HG03565 (cell line): ENCODE measurements around the gene BLVRA.
"Not testable (repeated sequence)": the region's sequence is repeated elsewhere in the genome, so short reads cannot be mapped to it uniquely, and the experiment has no call there.

Experiments used
- ATAC-seq: cut with Tn5 transposase; IDR thresholded peaks from one replicate; pipeline ENCODE4 v1.9.1; 2021; ENCODE audit warnings: mild to moderate bottlenecking, moderate library complexity; ENCODE audit not compliant: unreplicated experiment

The BLVRA gene

DNA sequence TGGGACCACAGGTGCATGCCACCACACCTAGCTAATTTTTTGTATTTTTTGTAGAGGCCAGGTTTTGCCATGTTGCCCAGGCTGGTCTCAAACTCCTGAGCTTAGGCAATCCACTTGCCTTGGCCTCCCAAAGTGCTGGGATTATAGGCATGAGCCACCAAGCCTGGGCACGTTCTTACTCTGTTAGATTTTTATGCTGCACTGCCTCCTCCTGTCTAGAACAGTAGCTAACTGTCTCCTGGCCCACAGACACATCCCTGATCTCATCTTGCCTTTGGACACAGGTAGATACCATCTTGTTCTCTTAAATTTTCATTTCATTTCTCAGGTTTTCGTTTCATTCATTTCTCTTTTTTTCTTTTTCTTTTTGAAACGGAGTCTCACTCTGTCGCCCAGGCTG is 41.1 kb downstream of the BLVRA start:
- ATAC-seq = no peak

DNA sequence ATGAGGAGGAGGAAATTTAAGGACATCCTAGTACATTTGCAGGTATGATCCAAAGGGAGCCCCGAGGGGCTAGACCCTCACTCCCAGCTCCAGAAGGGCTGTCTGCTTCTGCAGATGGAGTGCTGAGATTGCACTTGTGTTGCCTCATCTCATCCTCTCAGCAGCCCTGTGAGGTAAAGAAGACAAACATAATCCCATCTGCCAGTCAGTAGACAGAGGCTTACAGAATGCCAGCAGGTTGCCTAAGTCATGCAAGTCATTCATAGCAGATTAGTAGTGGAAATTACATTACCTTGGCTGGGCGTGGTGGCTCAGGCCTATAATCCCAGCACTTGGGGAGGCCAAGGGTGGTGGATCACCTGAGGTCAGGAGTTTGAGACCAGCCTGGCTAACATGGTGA is 45.4 kb downstream of the BLVRA start:
- ATAC-seq = no peak

DNA sequence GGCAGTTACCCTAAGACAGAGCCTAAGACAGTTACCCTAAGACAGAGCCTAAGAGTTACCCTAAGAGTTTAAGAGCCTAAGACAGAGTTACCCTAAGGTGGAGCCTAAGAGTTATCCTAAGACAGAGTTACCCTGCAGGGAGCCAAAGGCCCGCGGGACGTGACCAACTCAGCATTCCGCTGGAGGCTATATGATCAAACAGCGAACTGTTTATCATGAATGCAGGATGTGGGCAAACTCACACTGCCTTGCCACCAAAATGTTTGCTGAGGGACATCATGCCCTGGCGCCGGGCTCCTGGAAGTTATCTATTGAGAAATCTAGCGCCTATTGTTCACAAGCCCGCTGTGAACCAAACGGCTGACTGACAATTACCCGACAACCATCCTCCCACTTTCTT is 49.9 kb downstream of the BLVRA start:
- no peak for ATAC-seq

DNA sequence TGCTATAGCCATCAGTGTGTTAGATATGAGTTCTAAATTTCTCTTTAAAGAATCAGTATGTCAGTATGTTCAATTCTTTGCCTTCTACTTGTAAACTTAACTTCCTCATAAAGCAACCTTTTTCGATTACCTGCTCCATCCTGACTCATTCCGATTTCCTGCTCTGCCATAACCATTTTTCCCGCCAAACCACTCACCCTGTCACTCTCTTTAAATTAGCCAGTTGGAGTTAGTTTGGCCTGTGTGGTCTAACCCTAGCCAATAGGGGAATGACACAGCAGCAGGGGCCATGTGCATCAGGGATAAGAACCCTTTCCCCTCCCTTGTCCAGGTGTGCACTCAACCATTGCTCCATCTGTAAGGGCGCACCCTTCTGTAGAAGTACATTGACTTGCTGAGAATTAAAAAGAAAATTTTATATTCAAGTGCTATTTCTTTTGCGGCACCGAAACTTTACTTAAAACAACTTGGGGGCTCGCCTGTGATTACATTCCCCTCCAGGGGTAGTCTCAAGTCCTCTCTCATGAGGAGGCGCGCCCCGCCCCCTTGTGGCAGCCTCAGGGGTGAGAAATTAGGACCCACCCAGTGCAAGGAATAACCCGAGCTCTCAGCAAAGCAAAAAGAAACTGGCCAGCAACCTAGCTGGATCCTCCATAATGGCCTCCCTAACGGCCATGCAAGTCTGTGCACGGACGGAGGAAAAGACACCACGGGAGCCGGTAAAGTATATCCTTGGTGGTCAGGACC is 51.9 kb downstream of the BLVRA start:
- not testable (repeated sequence) for ATAC-seq

DNA sequence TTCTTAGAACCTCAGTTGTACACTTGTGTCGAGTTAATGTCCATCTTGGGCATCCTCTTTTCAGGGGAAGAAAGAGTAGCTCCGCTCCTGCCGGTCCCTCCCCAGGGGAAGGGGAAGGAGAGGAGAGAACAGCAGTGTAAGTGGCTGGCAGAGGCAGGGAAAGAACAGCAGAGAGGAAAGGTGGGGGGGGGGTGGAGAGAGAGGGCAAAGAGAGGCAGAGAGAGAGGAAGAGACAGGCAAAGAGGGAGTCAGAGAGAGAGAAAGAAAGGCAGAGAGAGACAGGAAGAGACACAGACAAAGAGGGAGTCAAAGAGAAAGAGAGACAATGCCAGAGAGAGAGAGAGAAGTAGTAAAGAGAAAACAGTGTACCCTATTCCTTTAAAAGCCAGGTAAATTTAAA is 56.9 kb downstream of the BLVRA start:
- ATAC-seq = no peak

DNA sequence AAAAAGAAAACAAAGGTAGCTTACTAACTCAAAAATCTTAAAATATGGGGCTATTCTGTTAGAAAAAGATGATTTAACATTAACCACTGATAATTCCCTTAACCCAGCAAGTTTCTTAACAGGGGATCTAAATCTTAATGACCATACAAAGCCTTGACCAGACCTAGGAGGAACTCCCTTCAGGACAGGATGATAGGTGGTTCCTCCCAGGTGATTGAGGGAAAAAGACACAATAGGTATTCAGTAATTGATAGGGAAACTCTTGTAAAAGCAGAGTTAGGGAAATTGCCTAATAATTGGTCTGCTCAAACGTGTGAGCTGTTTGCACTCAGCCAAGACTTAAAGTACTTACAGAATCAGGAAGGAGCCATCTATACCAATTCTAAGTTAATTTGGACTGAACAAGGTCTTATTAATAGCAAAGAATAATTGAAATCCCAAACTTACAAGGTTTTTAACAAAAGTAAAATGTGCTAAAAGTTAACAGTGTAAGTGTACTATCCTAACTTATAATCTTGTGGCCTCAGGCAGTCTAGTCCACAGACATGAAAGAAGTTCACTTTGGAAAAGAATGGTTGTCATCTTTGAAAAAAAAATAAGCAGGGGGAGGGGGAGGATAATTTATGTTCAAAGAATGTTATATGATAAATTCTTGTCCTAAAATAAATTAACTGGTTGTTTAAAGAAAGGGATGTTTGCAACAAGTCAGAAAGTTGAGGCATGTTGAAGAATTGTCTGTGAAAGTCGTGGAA is 57.7 kb downstream of the BLVRA start:
- ATAC-seq = not testable (repeated sequence)

DNA sequence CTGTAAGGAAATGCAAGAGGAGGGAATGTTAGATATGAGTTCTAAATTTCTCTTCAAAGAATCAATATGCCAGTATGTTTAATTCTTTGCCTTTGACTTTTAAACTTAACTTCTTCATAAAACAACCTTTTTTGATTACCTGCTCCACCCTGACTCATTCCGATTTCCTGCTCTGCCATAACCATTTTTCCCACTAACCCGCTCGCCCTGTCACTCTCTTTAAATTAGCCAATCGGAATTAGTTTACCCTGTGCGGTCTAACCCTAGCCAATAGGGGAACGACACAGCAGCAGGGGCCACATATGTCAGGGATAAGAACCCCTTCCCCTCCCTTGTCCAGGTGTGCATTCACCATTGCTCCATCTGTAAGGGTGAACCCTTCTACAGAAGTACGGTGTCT is 64.9 kb downstream of the BLVRA start:
- ATAC-seq = not testable (repeated sequence)

DNA sequence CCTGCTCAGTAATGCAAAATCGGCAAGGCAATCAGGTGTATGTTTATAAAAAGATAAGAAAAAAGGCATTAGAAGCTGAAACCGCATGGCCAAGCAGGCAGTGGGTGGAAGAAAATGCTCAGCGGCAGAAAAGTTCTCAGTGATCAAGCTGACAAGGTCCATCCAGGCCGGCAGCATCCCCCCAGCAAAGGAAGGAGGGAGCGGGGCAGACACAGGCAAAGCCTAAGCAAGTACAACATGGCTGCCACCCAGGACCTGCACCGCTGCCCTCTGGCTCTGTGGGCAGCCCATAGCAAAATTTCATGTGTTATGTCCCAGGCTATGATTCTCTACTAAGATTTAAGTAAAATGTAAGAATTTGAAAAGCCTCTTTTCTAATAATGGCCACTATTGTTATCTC is 65.5 kb downstream of the BLVRA start:
- no peak for ATAC-seq

DNA sequence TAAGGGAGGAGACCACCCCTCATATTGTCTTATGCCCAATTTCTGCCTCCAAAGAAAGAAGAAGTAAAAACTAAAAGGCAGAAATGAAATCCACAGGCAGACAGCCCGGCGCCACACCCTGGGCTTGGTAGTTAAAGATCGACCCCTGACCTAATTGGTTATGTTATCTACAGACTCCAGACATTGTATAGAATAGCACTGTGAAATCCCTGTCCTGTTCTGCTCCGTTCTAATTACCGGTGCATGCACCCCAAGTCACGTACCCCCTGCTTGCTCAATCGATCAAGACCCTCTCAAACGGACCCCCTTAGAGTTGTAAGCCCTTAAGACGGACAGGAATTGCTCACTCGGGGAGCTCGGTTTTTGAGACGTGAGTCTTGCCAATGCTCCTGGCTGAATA is 66.0 kb downstream of the BLVRA start:
- not testable (repeated sequence) for ATAC-seq

DNA sequence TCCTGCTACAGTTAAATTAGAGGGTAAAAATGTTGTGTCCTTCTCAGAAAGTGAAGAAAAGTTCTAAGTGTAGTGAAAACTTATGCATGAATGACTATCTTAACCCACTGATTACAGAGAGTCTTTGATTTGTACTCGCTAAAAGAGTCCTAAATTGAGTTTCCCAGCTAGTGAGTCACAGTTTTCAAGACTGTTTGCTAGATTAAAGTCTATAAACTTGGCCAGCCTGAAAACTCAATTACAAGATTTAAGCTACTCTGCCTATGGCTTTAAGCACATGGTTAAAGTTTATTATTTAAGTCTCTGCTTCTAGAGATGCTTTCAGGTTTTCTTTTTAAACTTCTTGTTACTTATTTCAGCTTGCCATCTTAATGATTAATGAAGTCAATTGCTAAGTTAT is 66.5 kb downstream of the BLVRA start:
- no peak for ATAC-seq

DNA sequence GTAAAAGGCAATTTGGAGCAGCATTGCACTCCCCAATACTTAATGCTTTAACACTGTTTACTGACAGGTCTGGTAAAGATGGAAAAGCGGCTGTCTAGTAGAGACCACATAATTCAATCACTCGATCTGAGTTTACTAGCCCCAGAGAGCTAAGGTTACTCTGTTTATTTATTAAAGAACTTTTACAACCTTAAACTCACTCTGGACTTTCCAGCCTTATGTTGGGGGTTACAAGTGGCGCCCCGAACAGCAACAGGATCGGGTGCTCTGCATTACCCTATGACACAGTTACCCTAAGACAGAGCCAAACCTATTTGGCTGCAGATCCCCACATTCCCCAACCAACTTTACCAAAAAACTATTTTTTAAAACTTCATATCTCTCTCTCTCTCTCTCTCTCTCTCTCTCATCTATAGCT is 66.9 kb downstream of the BLVRA start:
- no peak for ATAC-seq

DNA sequence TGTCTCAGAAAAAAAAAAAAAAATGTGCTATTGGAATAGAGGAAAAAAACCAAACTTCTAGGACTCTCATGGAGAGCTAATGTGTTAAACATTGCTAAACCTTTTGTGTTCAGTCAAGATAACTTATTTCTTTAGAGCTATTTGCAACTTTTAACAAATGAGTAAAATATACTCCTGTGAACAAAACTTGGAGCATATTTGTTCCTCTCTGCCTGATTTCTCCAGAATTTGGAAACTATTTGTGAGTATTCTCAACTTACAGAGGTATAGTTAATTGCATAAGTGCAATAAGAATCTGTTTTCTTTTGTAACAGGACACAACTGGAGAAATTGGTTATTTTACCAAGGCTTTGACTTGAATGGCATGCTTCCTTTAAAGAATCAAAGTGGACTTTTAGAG is 72.4 kb downstream of the BLVRA start:
- ATAC-seq = not testable (repeated sequence)

DNA sequence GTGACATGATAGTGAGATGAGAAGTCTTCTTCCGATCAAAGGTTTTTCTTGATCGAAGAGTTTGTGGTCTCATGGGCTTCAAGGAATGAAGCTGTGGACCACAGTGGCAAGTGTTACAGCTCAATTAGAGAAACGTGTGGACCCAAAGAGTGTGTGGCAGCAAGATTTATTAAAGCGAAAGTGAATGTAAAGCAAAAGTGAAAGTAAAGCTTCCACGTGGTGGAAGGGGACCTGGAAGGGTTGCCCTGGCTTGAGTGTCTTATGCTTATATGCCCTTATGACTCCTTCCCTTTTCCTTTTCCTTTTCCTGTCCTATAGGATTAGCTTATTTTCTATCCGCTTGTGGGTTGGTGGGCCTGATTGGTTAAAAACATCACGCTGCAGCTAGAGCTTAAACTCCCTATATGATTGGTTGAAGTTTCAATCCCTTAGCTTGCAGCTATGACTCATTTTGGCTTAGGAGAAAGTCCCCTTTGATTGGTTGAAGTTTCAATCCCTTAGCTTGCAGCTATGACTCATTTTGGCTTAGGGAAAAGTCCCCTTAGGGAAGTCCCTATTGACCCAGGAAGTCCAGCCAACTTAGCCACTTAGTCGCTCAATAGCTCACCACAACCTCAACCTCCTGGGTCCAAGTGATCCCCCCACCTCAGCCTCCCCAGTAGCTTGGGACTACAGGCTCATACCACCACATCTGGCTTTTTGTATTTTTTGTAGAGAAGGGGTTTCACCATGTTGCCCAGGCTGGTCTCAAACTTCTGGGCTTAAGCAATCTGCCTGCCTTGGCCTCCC is 76.2 kb downstream of the BLVRA start:
- ATAC-seq = peak; percentile 36

DNA sequence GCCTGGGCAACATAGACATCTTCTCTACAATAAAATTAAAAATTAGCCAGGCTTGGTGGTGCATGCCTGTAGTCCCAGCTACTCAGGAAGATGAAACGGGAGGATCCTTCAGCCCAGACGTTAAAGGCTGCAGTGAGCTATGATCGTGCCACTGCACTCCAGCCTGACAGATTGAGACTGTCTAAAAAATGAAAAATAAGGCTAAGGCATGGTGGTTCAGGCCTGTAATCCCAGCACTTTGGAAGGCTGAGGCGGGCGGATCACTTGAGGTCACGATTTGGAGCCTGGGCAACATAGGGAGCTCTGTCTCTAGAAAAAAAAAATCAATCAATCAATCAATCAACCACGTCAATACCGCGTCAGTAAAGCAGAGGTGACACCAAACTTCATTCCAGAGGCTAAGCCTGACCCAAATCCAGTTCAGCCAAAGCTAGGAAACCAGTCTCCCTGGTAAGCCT is 79.8 kb downstream of the BLVRA start:
- no peak for ATAC-seq

DNA sequence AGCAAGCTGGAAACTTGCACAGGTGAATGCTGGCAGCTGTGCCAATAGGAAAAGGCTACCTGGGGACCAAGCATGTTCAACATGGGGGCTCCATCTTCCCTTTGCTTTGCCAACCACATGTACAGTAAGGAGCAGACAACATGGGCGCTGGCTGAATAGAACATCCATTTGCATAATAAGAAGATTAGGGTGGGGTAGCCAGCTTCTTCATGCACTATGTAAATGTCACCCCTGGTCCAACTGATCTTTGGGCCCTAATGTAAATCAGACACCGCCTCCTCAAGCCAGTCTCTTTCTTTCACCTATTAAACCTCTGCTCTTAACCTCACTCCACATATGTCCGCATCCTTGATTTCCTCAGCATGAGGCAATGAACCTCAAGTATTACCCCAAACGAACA is 84.8 kb downstream of the BLVRA start:
- ATAC-seq = no peak

DNA sequence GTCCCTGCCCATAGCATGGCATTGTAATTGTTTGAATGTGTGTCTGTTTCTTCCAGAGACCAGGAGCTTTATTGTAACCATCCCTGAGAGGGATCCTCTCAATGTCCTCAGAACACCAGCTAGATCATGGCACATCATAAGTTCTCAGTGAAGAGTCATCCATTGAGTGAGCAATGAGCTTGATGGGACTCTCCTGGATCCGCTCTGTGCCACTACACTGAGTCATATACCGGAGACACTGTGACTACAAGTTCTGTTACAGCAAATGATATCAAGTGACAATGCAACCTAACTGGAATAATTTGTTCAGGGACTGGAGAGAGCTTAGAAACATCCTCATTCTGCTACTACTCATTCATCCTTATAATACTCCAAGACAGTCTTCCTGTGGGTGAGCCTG is 85.8 kb downstream of the BLVRA start:
- no peak for ATAC-seq

DNA sequence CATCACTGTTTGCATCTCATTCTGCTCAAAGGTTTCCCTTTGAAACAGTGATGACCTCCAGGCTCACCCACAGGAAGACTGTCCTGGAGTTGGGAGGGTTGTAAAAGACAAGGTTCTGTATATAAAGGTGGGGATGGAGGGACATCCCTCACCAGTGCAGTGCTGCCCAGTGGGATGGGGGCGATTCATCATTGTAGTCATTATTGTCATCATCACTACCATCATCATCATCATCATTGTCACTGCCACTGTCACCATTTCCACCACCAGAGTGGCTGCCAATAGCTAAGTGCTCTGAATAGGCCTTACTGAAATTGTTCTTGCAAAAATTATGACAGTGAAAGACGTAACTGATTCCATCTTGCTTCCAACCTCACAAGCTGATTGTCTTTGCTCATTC is 86.2 kb downstream of the BLVRA start:
- no peak for ATAC-seq

DNA sequence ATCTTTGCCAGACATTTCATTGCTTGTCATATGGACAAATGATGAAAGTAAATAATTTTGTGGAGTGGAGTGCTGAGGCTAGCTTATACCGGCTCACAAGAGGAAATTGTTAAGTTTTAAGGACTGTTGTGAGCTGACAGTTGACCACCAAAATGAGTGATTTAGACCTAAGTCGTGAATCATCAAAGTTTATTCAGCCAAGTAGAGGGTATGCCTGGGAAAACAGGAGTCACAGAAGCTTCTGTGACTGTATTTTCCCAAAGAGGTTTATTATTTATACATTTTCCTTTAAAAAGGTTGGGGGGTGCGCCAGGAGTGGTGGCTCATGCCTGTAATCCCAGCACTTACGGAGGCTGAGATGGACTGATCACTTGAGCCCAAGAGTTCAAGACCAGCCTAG is 89.0 kb downstream of the BLVRA start:
- no peak for ATAC-seq

DNA sequence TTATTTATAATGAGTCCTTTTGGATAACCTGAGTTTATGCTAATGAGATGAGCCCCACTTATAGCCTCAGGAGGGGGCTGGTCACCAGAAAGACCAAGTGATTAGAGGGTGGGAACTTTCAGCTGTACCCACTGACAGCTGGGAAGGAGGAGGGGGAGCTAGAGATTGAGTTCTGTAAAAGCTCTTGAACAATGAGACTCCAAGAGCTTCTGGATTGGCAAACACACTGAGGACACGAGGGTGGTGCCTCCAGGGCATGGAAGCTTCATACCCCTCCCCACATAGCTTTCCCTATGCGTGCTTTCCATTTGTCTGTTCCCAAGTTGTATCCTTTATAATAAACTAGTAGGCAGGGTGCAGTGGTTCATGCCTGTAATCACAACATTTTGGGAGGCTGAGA is 90.6 kb downstream of the BLVRA start:
- ATAC-seq = no peak

DNA sequence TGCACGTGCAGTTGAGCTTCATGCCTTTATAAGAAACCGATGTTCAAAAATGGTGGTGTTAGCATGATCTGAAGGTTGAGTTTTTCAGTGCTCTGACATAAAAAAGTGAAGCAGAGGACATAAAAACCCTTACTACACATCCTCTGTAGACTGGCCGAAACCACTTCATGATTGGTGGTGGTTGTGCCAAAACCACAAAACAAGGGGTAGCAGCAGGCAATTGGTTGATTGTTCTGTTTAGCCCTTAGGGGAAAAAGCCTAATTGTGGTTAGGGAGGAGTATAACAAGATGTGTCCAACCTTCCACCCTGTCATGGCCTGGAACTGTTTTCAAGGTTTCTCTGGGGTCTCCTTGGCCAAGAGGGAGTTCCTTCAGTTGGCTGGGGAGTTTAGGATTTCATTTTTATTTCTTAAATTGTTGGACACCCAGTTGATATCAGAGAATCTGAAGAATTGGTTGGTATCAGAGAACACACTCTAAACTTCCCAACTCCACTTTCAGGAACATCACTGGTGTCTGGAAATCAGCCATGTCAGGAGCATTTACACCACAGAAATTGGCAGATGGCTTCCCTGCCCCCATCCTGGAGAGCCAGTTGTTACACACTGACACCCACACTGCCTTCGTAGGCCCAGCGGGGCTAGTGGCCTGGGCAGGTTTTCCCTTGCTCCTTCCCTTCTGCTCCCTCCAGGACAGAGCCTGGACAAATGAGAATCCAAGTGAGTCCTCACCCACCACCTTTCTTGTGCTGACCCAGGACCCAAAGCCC is 92.1 kb downstream of the BLVRA start:
- no peak for ATAC-seq

DNA sequence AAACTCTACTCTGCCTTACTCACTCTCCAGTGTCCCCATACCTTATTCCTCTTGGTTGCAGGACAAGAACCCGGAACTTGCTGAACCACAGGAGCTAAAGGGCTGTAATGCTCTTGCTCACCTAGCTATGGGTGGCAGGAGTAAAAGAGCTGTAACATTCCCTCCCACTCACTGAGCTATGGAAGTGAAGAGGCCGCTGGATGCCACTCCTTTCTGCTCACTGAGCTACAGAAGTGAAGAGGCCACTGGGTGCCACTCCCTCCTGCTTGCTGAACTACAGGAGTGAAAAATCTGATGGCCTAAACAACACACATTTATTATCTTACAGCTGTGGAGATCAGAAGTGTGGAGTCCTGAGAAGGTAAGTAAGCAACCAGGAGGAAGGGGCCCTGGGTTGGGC is 93.3 kb downstream of the BLVRA start:
- no peak for ATAC-seq
